Measurements from ENCODE around the gene MED1.

- TF ChIP-seq, protein P1, sequence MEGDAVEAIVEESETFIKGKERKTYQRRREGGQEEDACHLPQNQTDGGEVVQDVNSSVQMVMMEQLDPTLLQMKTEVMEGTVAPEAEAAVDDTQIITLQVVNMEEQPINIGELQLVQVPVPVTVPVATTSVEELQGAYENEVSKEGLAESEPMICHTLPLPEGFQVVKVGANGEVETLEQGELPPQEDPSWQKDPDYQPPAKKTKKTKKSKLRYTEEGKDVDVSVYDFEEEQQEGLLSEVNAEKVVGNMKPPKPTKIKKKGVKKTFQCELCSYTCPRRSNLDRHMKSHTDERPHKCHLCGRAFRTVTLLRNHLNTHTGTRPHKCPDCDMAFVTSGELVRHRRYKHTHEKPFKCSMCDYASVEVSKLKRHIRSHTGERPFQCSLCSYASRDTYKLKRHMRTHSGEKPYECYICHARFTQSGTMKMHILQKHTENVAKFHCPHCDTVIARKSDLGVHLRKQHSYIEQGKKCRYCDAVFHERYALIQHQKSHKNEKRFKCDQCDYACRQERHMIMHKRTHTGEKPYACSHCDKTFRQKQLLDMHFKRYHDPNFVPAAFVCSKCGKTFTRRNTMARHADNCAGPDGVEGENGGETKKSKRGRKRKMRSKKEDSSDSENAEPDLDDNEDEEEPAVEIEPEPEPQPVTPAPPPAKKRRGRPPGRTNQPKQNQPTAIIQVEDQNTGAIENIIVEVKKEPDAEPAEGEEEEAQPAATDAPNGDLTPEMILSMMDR (IDR thresholded peaks at IDR 0.05), result no peak
- no peak for TF ChIP-seq POLR2A (IDR thresholded peaks at IDR 0.05)
These were observed 7.7 kb downstream of the MED1 start for GRCh38 chr17:39443326-39443725.
